ENCODE results near the gene ZNF133. TPM values are rescaled to one million over a fixed set of nuclear protein-coding genes. Genes with fewer than 3 reads are reported as not detected.

The ZNF133 gene
- polyA plus RNA-seq, 1 donor from 2014 or later: 71.2 TPM

DNA sequence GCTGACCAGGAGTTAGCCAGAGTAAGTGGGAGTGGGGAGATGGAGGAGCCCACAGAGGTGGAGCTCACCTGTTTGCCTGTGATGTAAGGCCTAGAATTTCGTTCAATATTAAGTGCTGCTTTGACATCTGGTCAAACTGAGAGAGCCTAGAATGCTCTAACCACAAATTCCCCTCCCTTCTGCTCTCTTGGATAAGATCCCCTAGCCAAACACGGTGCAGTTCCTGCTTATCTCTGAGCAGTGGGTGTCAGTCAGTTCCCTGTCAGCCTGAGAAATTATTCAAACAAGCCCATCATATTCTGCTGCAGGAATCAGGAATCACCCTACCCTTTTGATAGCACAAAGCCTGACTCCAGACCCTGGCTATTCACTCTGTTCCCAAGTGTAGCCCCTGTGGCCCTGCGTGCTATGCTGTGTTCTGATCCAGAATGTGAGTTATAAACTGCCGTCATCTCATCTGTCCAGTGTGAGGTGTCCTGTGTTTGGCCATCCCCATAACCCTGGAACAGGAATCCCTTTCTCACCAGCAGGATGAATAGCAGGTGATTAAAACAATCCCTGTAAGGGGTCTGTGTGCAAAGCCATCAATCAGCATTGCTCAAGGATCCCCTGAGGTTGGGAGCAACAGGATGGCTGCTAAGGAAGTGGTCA is 31.8 kb upstream of the ZNF133 start:
- Histone ChIP-seq H3K4me2 (ENCODE audit: low read length) (no peak overlapping the region), H3K4me3 (ENCODE audit: low read length) (no peak overlapping the region), H3K27me3 (ENCODE audit: insufficient read depth, low read depth, low read length) (no peaks in the 10 kb centered on the region), H4K20me1 (ENCODE audit: insufficient read depth) (no peaks in the 10 kb centered on the region), H3K27ac (ENCODE audit: low read length) (no peak overlapping the region), H3K9me3 (ENCODE audit: low read length) (no peaks in the 10 kb centered on the region), H2AFZ (ENCODE audit: low read depth, low read length) (no peak overlapping the region), H3K79me2 (replicated peaks; ENCODE audit: insufficient read depth, low read length) (no peaks in the 10 kb centered on the region), H3K9me2 (ENCODE audit: insufficient read depth, low read length) (no peaks in the 10 kb centered on the region), H3F3A (ENCODE audit: insufficient read depth, low read length, poor library complexity, severe bottlenecking) (no peaks in the 10 kb centered on the region), H3K36me3 (ENCODE audit: insufficient read depth, low read length) (no peaks in the 10 kb centered on the region), H3K9ac (ENCODE audit: low read length) (peak overlapping the region; percentile 12)
- no peak for TF ChIP-seq REST (IDR thresholded peaks at IDR 0.05; ENCODE audit: borderline replicate concordance)
- no peak for TF ChIP-seq TAF1 (IDR thresholded peaks at IDR 0.05; ENCODE audit: low read depth)
- no peak for TF ChIP-seq EZH2 (IDR thresholded peaks at IDR 0.05; ENCODE audit: borderline replicate concordance, insufficient read depth, low read length, poor library complexity, severe bottlenecking)
- TF ChIP-seq MXI1 (conservative IDR thresholded peaks at IDR 0.05; ENCODE audit: poor library complexity, severe bottlenecking): no peak
- no peak for TF ChIP-seq CTCF (IDR thresholded peaks at IDR 0.05; ENCODE audit: poor library complexity, severe bottlenecking)
- no peak for TF ChIP-seq SMC3 (conservative IDR thresholded peaks at IDR 0.05; ENCODE audit: poor library complexity)
- TF ChIP-seq POLR2AphosphoS5 (IDR thresholded peaks at IDR 0.05): no peak
- TF ChIP-seq RAD21 (conservative IDR thresholded peaks at IDR 0.05): no peak
- TF ChIP-seq EP300 (conservative IDR thresholded peaks at IDR 0.05; ENCODE audit: poor library complexity, severe bottlenecking): no peak

- no peak overlapping the region for H3K27ac ChIP-seq (ENCODE audit: low read length)
- no peaks in the 10 kb centered on the region for H4K20me1 ChIP-seq (ENCODE audit: insufficient read depth)
- no peaks in the 10 kb centered on the region for H3K9me2 ChIP-seq (ENCODE audit: insufficient read depth, low read length)
- no peak overlapping the region for H3K4me2 ChIP-seq (ENCODE audit: low read length)
- H3K27me3 ChIP-seq (ENCODE audit: insufficient read depth, low read depth, low read length): no peaks in the 10 kb centered on the region
- H3K9me3 ChIP-seq (ENCODE audit: low read length): no peaks in the 10 kb centered on the region
- H3K36me3 ChIP-seq (ENCODE audit: insufficient read depth, low read length): no peaks in the 10 kb centered on the region
- H3K4me3 ChIP-seq (ENCODE audit: low read length): no peak overlapping the region
- no peak overlapping the region for H2AFZ ChIP-seq (ENCODE audit: low read depth, low read length)
- no peaks in the 10 kb centered on the region for H3K79me2 ChIP-seq (replicated peaks; ENCODE audit: insufficient read depth, low read length)
- H3F3A ChIP-seq (ENCODE audit: insufficient read depth, low read length, poor library complexity, severe bottlenecking): no peaks in the 10 kb centered on the region
- H3K9ac ChIP-seq (ENCODE audit: low read length): no peak overlapping the region
- TF ChIP-seq POLR2AphosphoS5 (IDR thresholded peaks at IDR 0.05) (no peak), MXI1 (conservative IDR thresholded peaks at IDR 0.05; ENCODE audit: poor library complexity, severe bottlenecking) (no peak), EP300 (conservative IDR thresholded peaks at IDR 0.05; ENCODE audit: poor library complexity, severe bottlenecking) (no peak), REST (IDR thresholded peaks at IDR 0.05; ENCODE audit: borderline replicate concordance) (no peak), TAF1 (IDR thresholded peaks at IDR 0.05; ENCODE audit: low read depth) (no peak), EZH2 (IDR thresholded peaks at IDR 0.05; ENCODE audit: borderline replicate concordance, insufficient read depth, low read length, poor library complexity, severe bottlenecking) (no peak), CTCF (IDR thresholded peaks at IDR 0.05; ENCODE audit: poor library complexity, severe bottlenecking) (no peak), RAD21 (conservative IDR thresholded peaks at IDR 0.05) (no peak), SMC3 (conservative IDR thresholded peaks at IDR 0.05; ENCODE audit: poor library complexity) (no peak)
Observed at GRCh38 chr20:18258126-18258860, 30.0 kb upstream of the ZNF133 start.

Data from neural cell (in vitro differentiated cells).